Psoas muscle (tissue), 8 donors: ENCODE measurements around the gene KRTCAP2. TPM values are rescaled to one million over a fixed set of nuclear protein-coding genes. Genes with fewer than 3 reads are reported as not detected.

Experiments used
- ATAC-seq, 4 donors: fragments of 200-7000 bp; cut with Tn5 transposase; one replicate each; pipeline ENCODE4 v1.9.1; 2020; ENCODE audit warnings: moderate library complexity in 3 of 4, mild to moderate bottlenecking in 2 of 4
- DNase-seq, 2 donors: peaks; one replicate each; pipeline ENCODE4 v3.0.0-alpha.2; 2020
- H3K27ac ChIP-seq: fragments of 200-600 bp; one replicate; pipeline ENCODE4 v1.8.0; 2022
- H3K27me3 ChIP-seq, 3 donors: fragments of 200-600 bp in 1 of 3; one replicate each; pipeline versions ENCODE4 v1.6.1 to v1.8.0; 2013 to 2022; ENCODE audit warnings: low read length in 2 of 3, mild to moderate bottlenecking in 2 of 3, moderate library complexity in 1 of 3; ENCODE audit not compliant: insufficient read depth in 3 of 3
- H3K36me3 ChIP-seq, 2 donors: fragments of 200-600 bp in 1 of 2; one replicate each; pipeline versions ENCODE4 v1.6.1 to v1.8.0; 2013 to 2022; ENCODE audit warnings: low read depth in 1 of 2, mild to moderate bottlenecking in 1 of 2, moderate library complexity in 1 of 2; ENCODE audit not compliant: insufficient read depth in 1 of 2
- H3K4me1 ChIP-seq: fragments of 200-600 bp; one replicate; pipeline ENCODE4 v1.8.0; 2022
- H3K4me3 ChIP-seq: fragments of 200-600 bp; one replicate; pipeline ENCODE4 v1.8.0; 2022; ENCODE audit warnings: mild to moderate bottlenecking
- H3K9me3 ChIP-seq: fragments of 200-600 bp; one replicate; pipeline ENCODE4 v1.8.0; 2022
- WGBS, 3 donors: extraction: QIAGEN DNeasy Blood & Tissue Kit; methylation state at CpG; one replicate each; pipeline versions ENCODE4 v1.1.6 to v1.1.7; 2013; 5-methylcytosine and 5-hydroxymethylcytosine counted together
- intact Hi-C, 2 donors: fragments of 100-400 bp; cut with DNase I; formaldehyde crosslinking; loops; one replicate each; pipeline versions ENCODE4 v1.11.0 to v1.14.2; 2022
- polyA plus RNA-seq, 3 donors: library from polyadenylated mRNA; stranded (reverse); fragments of 200-250 nt; gene quantifications; one replicate each; pipeline ENCODE4 v1.2.3, GENCODE V29; 2013
- total RNA-seq, 4 donors: library from RNA; stranded (reverse); fragmentation: NEBNext Ultra II Directional in 2 of 4; extraction: Animal tissue kit (Norgen Biotek cat#: 25700) in 2 of 4; gene quantifications; one replicate each; pipeline versions ENCODE4 v1.2.1 to v1.2.4, GENCODE V29; 2021 to 2023
- TF ChIP-seq, protein P1 (sequence below): fragments of 200-600 bp; IDR thresholded peaks from one replicate; pipeline ENCODE4 v1.8.0; 2022; ENCODE audit warnings: antibody characterized with exemption
- donor health status: healthy with polysubstance abuse.
- donor health status: DM: no; HTN: no; CAD: no; lungs with moderate emphysema.
- donor health status: Bipolar disorder and iron deficiency.
- donor health status: healthy.
- donor health status: DM: yes; HTN: yes; CAD: no.
- donor health status: DM: no; HTN: no; CAD: no.
- donor health status: DM: no; HTN: no; CAD: no.
- donor health status: DM: yes; HTN: yes; CAD: no.

Gene KRTCAP2
- total and polyA plus RNA-seq, 7 donors: 115 to 171 (median 137) TPM

DNA sequence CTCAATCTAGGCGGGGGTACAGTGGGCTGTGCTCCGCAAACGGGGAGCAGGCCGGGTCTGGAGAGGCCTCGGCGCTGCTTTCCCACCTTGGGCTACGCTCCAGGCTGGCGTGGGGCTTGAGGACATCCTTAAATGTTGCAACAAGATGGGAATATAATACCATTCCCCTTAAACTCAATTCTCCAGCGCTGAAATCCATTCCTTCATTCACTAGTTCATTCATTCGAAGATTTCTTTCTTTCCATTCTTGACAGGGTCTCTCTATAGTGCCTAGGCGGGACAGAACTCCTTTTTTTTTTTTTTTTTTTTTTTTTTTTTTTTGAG, 32.5 kb downstream of the KRTCAP2 start:
- peaks cover 0 to 11% of the 10 kb centered on the region in 2 donors for H3K36me3 ChIP-seq
- peaks cover 0 to 3% (median 0%) of the 10 kb centered on the region in 3 donors for H3K27me3 ChIP-seq
- peaks cover 16% of the 10 kb centered on the region for H3K4me1 ChIP-seq
- ATAC-seq (no peak), DNase-seq (no peak)
- peak overlapping the region; percentile 89 for H3K27ac ChIP-seq
- H3K9me3 ChIP-seq: no peaks in the 10 kb centered on the region
- intact Hi-C loops: no loop called here
- H3K4me3 ChIP-seq: peak overlapping the region; percentile 95
- WGBS, 3 donors: 6 to 8% (median 6%) methylated on average over 11 of the region's 11 CpGs
- TF ChIP-seq, protein P1, sequence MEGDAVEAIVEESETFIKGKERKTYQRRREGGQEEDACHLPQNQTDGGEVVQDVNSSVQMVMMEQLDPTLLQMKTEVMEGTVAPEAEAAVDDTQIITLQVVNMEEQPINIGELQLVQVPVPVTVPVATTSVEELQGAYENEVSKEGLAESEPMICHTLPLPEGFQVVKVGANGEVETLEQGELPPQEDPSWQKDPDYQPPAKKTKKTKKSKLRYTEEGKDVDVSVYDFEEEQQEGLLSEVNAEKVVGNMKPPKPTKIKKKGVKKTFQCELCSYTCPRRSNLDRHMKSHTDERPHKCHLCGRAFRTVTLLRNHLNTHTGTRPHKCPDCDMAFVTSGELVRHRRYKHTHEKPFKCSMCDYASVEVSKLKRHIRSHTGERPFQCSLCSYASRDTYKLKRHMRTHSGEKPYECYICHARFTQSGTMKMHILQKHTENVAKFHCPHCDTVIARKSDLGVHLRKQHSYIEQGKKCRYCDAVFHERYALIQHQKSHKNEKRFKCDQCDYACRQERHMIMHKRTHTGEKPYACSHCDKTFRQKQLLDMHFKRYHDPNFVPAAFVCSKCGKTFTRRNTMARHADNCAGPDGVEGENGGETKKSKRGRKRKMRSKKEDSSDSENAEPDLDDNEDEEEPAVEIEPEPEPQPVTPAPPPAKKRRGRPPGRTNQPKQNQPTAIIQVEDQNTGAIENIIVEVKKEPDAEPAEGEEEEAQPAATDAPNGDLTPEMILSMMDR: no peak

DNA sequence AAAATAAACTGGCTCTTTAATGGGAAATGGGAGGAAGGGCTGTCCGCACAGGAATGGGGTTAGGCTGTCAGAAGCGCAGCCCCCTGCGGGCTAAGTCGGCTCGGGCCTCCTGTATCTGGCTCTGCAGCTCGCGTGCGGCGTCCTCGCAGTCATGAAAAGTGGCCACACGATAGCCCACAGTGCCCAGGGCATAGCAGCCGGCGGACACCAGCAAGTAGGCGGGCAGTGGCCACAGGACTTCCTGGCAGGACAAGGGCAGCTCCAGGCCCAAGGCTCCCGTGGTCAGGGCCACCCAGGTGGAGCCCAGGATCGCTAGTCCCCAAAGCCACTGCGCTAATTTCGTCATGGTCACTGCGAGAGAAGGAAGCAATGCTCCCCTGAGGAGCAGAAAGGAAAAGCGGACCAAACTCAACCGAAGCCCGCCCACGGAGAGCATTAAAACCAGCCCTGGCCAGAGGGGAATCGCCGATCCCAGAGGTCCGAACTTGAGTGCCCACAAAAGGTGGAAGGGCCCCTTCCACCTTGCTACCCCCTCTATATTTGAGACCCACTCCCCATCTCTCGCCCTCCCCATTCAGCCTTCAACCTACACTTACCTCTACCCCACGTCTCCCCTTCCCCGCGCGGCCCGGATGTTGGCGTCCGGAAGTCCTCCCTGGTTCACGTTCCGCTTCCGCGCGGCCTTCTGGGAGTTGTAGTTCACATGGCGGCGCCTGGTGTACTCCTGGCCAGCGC, 33.0 kb downstream of the KRTCAP2 start, which contains the start of gene DPM3:
Gene DPM3, minus strand, starts transcription at position 637 of the 735 bp plus-strand sequence. Its CDS starts 291 bp downstream, at position 346.
- peak; percentile 66 to 83 (median 73) for ATAC-seq
- peak; percentile 91 to 95 for DNase-seq
- WGBS, 3 donors: 1% methylated on average over 37 to 42 of the region's 42 CpGs
- Histone ChIP-seq H3K36me3 (peaks cover 0 to 11% of the 10 kb centered on the region in 2 donors), H3K4me3 (peak within 1 kb of the TSS; percentile 95), H3K27me3 (peaks cover 0 to 3% (median 0%) of the 10 kb centered on the region in 3 donors), H3K4me1 (peaks cover 16% of the 10 kb centered on the region), H3K27ac (peak within 1 kb of the TSS; percentile 89), H3K9me3 (no peaks in the 10 kb centered on the region)
- TF ChIP-seq, protein P1: no peak
- intact Hi-C loops: no loop called here

DNA sequence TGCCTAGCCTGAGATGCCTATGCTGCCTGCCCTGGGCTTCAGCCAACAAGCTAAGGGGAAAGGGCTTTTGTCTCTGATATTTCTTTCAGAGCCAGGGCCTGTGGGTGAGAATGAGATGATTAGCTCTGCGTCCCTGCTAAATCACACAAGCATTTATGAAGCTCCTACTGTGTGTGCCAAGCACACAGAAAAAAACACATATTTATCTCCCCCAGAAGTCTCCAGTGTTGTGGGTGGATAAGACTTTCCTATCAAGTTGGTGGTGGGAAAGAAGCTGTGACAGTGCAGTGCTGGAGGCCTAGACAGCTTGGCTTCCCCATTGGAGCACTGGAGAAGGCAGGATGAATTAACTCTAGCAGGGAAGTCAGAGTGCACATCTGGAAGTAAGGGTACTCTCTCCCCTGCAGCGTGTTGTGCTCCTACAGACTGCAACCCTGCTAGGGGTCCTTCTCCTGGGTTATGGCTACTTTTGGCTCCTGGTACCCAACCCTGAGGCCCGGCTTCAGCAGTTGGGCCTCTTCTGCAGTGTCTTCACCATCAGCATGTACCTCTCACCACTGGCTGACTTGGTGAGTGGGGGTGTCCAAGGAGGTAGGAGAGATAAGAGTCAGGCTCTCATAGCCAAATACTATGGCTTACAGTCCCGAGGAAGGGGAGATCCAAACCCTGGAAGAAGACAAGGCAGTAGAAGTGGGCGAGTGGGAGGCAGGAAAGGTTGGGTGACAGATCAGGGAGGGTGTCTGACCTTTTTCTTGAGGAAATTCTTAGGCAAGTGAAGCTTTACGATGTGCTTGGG, 35.8 kb downstream of the KRTCAP2 start:
- no peak for ATAC-seq
- H3K4me3 ChIP-seq: peak overlapping the region; percentile 75
- H3K9me3 ChIP-seq: no peaks in the 10 kb centered on the region
- no peaks in the 10 kb centered on the region for H3K27me3 ChIP-seq
- TF ChIP-seq, protein P1: no peak
- WGBS, 3 donors: 81 to 89% (median 88%) methylated on average over 6 of the region's 6 CpGs
- peak overlapping the region; percentile 97 for H3K27ac ChIP-seq
- peaks cover 0 to 33% of the 10 kb centered on the region in 2 donors for H3K36me3 ChIP-seq
- intact Hi-C loops: no loop called here
- peaks cover 23% of the 10 kb centered on the region for H3K4me1 ChIP-seq
- no peak for DNase-seq

DNA sequence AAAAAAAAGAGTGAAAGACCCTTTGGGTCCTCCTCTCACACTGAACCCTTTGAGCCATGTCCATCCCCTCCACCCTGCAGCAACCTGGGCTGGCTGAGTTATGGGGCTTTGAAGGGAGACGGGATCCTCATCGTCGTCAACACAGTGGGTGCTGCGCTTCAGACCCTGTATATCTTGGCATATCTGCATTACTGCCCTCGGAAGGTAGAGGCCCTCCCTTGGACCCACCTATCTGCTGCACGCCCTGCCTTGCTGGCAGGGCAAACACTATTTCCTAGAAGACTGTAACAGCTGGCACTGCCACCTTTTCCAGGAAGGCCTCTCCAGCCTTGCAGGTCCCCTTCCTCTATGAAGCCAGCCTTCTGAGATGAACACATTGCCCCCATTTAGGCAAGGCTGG, 36.4 kb downstream of the KRTCAP2 start:
- peak overlapping the region; percentile 97 for H3K27ac ChIP-seq
- peak overlapping the region; percentile 75 for H3K4me3 ChIP-seq
- DNase-seq (no peak), ATAC-seq (no peak)
- peaks cover 0 to 39% of the 10 kb centered on the region in 2 donors for H3K36me3 ChIP-seq
- TF ChIP-seq, protein P1: no peak
- WGBS, 3 donors: 31 to 40% (median 38%) methylated on average over 6 of the region's 6 CpGs
- intact Hi-C loops: no loop called here
- H3K27me3 ChIP-seq: no peaks in the 10 kb centered on the region
- no peaks in the 10 kb centered on the region for H3K9me3 ChIP-seq
- H3K4me1 ChIP-seq: peaks cover 23% of the 10 kb centered on the region
